HG03432 (cell line): ENCODE data around the gene RBBP7.

ENCODE experiments used
- ATAC-seq: cut with Tn5 transposase; IDR thresholded peaks from one replicate; pipeline ENCODE4 v1.9.1; 2021; ENCODE audit warnings: mild to moderate bottlenecking, moderate library complexity; ENCODE audit not compliant: unreplicated experiment

The RBBP7 gene

GRCh38 chrX:16868920-16869319 is 1.2 kb downstream of the RBBP7 start:
- no peak for ATAC-seq

- no peak for ATAC-seq
These were observed 2.2 kb downstream of the RBBP7 start for GRCh38 chrX:16867947-16868346.

- no peak for ATAC-seq
These were observed 7.3 kb downstream of the RBBP7 start for GRCh38 chrX:16862829-16863228.

- no peak for ATAC-seq
These were observed 13.4 kb downstream of the RBBP7 start for GRCh38 chrX:16856744-16857143.

GRCh38 chrX:16856076-16856404 is 14.1 kb downstream of the RBBP7 start:
- ATAC-seq = peak; percentile 66

- ATAC-seq = no peak
These were observed 14.6 kb downstream of the RBBP7 start for GRCh38 chrX:16855363-16856075.

- no peak for ATAC-seq
These were observed 16.6 kb downstream of the RBBP7 start for GRCh38 chrX:16853537-16853936.

- ATAC-seq = no peak
These were observed 17.5 kb downstream of the RBBP7 start for GRCh38 chrX:16852617-16853179.

GRCh38 chrX:16851827-16852226 is 18.3 kb downstream of the RBBP7 start:
- ATAC-seq = no peak

- no peak for ATAC-seq
These were observed 18.7 kb downstream of the RBBP7 start for GRCh38 chrX:16851421-16851820.

- ATAC-seq = no peak
These were observed 21.6 kb downstream of the RBBP7 start for GRCh38 chrX:16848541-16848940.

- no peak for ATAC-seq
These were observed 24.5 kb downstream of the RBBP7 start for GRCh38 chrX:16845686-16846085.

GRCh38 chrX:16843208-16843909 is 26.8 kb downstream of the RBBP7 start:
- no peak for ATAC-seq

- ATAC-seq = no peak
These were observed 27.5 kb downstream of the RBBP7 start for GRCh38 chrX:16842684-16843083.

- no peak for ATAC-seq
These were observed 30.2 kb downstream of the RBBP7 start for GRCh38 chrX:16839852-16840460.

GRCh38 chrX:16839219-16839851 is 30.8 kb downstream of the RBBP7 start:
- ATAC-seq = no peak

- no peak for ATAC-seq
These were observed 31.7 kb downstream of the RBBP7 start for GRCh38 chrX:16838202-16839066.

GRCh38 chrX:16836371-16836770 is 33.8 kb downstream of the RBBP7 start:
- no peak for ATAC-seq

- ATAC-seq = no peak
These were observed 35.4 kb downstream of the RBBP7 start for GRCh38 chrX:16834806-16835205.

- no peak for ATAC-seq
These were observed 37.9 kb downstream of the RBBP7 start for GRCh38 chrX:16832301-16832700.
